GM21576 (cell line): ENCODE measurements around the gene ZSCAN5B.
"Not testable (repeated sequence)": the region's sequence is repeated elsewhere in the genome, so short reads cannot be mapped to it uniquely, and the experiment has no call there.

ENCODE experiments used
- ATAC-seq: cut with Tn5 transposase; IDR thresholded peaks from one replicate; pipeline ENCODE4 v1.9.1; 2021; ENCODE audit warnings: mild to moderate bottlenecking, moderate library complexity; ENCODE audit not compliant: unreplicated experiment

Gene ZSCAN5B

GRCh38 chr19:56176310-56176709, 21.3 kb downstream of the ZSCAN5B start:
- not testable (repeated sequence) for ATAC-seq

GRCh38 chr19:56175861-56176307, 21.7 kb downstream of the ZSCAN5B start, which contains the start of gene GALP:
TSS of gene GALP (plus strand) at chr19:56176008. CDS start at chr19:56177109, 1,101 bp downstream.
- not testable (repeated sequence) for ATAC-seq

DNA sequence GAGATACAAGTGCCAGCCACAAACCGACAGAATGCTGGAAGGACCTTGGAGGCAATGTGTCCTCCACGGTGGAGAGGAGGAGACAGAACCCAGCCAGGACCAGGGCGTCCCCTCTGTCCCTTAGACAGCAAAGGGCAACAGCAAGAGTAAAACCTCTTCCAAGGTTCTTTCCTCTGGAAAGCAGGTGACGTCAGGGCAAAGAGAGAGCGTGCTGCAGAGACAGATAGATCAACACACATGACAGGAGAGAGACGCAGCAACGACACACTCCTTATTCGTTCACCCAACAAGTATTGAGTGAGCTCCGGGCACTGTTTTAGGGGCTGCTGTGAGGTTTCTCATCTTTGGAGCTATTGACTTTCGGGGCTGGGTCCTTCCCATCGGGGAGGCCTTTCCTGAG, 23.0 kb downstream of the ZSCAN5B start:
- ATAC-seq, result no peak

GRCh38 chr19:56174086-56174485, 23.5 kb downstream of the ZSCAN5B start:
- ATAC-seq, result no peak

GRCh38 chr19:56170261-56170660, 27.3 kb downstream of the ZSCAN5B start:
- no peak for ATAC-seq

GRCh38 chr19:56167064-56167578, 30.5 kb downstream of the ZSCAN5B start:
- no peak for ATAC-seq

- ATAC-seq, result no peak
These were observed 34.5 kb downstream of the ZSCAN5B start for GRCh38 chr19:56163097-56163496.

- no peak for ATAC-seq
These were observed 35.3 kb downstream of the ZSCAN5B start for GRCh38 chr19:56162258-56162657.

GRCh38 chr19:56161534-56161933, 36.0 kb downstream of the ZSCAN5B start:
- ATAC-seq, result no peak

DNA sequence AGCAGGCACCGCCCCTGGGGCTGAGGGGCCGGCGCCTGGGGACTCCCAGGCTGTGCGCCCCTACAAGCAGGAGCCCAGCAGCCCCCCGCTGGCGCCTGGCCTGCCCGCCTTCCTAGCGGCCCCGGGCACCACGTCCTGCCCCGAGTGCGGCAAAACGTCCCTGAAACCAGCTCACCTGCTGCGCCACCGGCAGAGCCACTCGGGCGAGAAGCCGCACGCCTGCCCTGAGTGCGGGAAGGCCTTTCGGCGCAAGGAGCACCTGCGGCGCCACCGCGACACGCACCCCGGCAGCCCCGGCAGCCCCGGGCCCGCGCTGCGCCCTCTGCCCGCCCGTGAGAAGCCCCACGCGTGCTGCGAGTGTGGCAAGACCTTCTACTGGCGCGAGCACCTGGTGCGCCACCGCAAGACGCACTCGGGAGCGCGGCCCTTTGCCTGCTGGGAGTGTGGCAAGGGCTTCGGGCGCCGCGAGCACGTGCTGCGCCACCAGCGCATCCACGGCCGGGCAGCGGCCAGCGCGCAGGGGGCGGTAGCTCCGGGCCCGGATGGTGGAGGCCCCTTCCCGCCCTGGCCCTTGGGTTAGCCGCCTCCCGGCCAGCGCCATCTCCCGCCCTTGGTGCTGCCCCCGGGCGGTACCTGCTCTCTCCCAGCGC, 37.8 kb downstream of the ZSCAN5B start:
- no peak for ATAC-seq

GRCh38 chr19:56159009-56159559, 38.5 kb downstream of the ZSCAN5B start:
- no peak for ATAC-seq

GRCh38 chr19:56158170-56158757, 39.3 kb downstream of the ZSCAN5B start:
- ATAC-seq, result no peak

DNA sequence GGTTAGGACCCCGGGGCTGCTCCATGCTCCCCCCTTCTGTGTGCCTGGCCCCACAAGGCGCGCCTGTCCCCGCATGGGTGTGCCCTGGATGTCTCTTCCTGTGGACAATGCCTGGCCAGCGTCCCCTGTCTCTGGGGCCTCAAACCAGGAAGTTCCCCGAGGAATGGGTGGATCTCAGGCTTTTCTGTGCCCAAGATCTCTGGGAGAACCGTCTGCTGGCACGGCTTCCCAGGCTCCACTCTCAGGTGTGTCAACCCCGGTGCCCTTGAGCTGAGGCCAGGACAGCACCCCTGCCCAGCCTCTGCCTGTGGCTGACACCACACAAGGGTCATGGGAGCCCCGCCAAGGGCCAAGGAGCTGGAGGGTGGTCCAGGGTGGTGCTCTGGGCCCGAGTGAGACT, 40.8 kb downstream of the ZSCAN5B start:
- no peak for ATAC-seq

- no peak for ATAC-seq
These were observed 42.4 kb downstream of the ZSCAN5B start for GRCh38 chr19:56155124-56155687.

- no peak for ATAC-seq
These were observed 44.1 kb downstream of the ZSCAN5B start for GRCh38 chr19:56153507-56153906.

DNA sequence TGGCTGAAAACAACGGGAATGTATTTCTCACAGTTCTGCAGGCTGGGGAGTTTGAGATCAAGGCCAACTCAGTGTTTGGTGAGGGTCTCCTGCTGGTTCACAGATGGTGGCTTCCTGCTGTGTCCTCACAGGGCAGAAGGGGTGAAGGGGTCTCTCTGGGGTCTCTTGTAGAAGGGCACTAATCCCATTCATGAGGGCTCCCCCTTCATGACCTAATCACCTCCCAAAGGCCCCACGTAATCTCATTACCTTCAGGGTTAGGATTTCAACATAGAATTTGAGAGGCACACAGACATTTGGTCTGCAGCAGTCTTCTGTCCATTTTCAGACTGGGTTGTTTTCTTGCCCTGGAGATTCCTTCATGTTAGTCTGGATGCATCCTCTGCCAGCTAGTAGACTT, 44.9 kb downstream of the ZSCAN5B start:
- no peak for ATAC-seq

GRCh38 chr19:56150358-56150757, 47.2 kb downstream of the ZSCAN5B start:
- ATAC-seq, result no peak

DNA sequence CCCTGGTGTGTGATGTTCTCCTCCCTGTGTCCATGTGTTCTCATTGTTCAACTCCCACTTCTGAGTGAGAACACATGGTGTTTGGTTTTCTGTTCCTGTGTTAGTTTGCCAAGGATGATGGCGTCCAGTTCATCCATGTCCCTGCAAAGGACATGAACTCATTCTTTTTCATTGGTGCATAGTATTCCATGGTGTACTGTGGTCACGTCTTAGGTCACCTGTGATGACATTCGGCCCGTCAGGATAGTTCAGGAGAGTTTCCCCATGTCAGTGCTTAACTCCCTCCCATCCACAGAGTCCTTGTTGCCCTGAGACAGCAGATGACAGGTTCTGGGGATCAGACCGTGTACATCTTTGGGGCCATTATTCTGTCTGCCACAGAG, 47.9 kb downstream of the ZSCAN5B start:
- no peak for ATAC-seq

- ATAC-seq, result not testable (repeated sequence)
These were observed 48.5 kb downstream of the ZSCAN5B start for GRCh38 chr19:56148955-56149655.

- ATAC-seq, result no peak
These were observed 49.5 kb downstream of the ZSCAN5B start for GRCh38 chr19:56148096-56148495.

DNA sequence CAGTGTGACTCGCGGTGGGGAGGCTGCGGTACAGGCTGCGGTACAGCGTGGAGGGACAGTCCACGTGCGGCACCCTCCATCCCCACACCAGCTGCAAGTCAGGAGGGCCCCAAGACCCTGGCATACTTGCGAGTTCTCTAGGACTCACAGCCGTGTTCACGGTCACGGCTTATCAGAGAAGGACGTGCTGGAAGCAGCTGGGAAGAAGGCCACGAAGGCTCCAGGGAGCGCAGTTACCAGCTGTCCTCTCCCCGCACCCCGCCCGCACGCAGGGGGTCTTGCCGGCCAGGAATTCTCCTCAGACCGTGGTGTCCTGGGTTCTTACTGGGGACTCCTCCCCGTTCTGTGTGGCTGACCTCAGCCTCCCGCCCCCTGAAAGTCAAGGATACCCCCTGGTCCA, 50.3 kb downstream of the ZSCAN5B start:
- ATAC-seq, result no peak
